HG03135 (cell line): Measurements from ENCODE around the gene DMKN.

Experiments
- ATAC-seq: cut with Tn5 transposase; IDR thresholded peaks from one replicate; pipeline ENCODE4 v1.9.1; 2021; ENCODE audit warnings: mild to moderate bottlenecking, moderate library complexity; ENCODE audit not compliant: unreplicated experiment

Gene DMKN

DNA sequence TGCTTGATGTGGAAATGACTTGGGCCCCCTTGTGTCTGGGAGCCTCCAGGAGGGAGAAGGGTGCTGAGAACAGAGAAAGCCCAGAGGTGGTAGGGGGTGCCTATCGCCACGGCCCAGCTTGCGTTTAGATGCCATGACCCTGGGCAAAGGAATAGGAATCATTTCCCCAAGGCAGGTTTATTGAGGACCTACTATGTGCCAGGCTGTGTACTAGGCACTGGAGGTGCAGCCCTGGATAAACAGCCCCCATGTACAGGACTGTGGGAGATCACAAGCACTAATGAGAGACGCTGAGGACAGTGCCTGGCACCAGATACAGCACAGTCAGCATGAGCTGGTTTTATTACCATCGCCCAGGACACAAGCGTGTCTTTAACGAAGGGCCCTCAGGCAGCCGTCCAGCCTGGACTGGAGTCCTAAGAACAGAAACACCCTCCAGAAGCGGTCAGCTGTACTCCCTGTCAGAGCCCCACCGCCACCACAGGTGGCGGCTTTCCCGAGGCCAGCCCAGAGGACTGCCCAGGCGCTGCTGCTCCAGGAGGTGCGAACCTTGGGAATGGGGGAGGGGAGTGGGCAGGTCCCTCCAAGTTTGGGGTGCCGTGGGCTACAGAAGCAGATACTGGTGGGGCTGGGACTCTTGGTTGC, 36.6 kb upstream of the DMKN start:
- no peak for ATAC-seq

DNA sequence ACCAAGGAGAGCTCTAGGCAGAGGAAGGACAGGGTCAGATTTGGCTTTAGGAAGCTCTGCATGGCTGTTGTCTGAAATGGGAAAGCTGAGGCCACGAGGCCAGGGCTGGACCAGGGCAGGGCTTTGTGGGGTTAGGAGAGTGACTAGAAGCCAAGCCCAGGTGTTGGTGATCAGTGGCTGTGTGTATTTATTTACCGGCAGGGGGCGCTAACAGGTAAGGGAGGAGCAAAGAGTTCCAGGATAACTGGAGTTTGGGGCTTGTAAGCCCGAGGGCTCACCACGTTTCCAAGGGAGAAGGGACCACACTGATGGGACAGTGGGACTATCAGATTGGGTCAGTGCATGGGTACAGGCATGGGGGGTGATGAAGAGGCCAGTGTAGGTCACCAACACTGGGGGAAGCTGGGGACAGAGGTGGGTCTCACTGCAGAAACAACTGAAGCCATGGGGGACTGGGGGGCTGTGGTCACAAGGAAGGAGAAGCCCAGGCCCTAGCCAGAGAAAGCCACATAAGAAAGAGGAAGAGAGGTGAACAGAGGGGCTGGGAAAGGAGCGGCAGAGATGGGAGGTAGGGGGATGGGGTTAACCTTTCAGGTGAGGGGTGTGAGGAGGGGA, 35.8 kb upstream of the DMKN start:
- no peak for ATAC-seq

DNA sequence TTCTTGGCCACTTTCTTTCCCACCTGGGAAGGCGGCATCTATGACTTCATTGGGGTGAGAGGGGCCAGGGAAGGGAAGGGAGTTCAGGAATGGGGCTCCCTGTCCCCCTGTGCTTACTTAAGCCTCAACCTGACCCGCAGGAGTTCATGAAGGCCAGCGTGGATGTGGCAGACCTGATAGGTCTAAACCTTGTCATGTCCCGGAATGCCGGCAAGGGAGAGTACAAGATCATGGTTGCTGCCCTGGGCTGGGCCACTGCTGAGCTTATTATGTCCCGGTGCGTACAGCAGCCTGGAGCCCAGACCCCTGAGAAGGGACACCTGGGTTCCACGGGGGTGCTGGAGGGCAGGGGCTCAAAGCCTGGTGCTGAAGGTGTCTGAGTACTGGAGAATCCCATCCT, 33.1 kb upstream of the DMKN start:
- no peak for ATAC-seq

DNA sequence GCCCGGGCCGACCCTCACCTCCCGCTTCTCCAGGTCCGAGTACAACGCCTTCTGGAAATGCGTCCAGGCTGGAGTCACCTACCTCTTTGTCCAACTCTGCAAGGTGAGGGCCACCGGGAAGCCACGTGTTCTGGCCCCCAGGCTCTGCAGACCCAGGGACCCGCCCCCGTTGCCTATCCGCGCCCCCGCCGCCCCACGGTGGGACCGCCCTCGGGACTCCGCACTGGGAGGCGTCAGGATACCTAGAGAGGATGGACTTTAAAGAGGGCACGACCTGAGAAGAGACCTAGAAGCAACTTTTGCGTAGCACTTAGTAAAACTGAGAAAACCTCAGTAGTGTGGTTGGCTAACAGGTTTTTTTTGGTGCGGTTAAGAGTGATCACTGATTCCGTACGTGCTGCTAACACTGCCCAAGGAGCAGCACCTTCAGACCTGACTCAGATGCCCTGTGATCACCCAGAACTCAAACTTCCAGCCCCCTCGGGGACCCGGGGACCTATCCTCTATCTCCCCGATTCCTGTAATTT, 32.5 kb upstream of the DMKN start:
- ATAC-seq: peak; percentile 30

DNA sequence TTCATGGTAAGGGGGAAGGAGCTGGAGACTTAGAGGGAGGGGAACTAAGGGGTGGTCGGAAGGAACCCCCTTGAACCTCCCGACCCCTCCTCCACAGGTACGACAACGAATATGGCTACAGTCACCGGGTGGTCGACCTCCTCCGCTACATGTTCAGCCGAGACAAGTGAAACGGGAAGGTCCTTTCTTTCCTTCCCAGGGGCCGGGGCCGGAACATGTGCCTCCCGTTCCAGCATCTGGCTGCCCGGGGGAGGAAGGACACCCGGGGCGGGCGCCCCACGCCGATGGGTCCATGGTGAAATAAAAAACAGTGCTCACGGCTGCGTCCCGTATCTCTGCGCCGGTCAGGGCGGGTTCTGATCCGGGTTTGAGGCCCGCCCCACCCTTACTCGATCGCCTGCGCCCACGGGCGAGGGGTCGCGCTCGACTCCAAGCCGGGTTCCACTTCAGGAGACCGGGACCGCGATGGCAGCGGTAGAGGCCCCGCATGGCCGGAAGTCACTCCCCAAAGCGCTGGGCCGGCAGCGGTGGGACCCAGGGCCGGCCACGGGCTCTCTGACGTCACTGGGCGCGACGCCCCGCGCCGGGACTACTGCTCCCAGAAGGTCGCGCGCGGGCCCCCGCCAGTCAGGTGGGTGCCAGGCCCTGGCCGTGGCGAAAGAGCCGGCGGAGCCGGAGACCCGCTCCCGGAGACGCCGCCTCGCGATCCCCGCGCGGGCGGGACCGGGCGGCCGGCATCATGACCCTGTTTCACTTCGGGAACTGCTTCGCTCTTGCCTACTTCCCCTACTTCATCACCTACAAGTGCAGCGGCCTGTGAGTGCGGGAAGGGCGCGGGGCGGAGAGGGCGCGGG, 31.8 kb upstream of the DMKN start, which contains the start of gene TMEM147:
TSS of gene TMEM147 (plus strand) at position 626 of the 854 bp plus-strand sequence. CDS start at position 740, 114 bp downstream.
- peak; percentile 68 for ATAC-seq

DNA sequence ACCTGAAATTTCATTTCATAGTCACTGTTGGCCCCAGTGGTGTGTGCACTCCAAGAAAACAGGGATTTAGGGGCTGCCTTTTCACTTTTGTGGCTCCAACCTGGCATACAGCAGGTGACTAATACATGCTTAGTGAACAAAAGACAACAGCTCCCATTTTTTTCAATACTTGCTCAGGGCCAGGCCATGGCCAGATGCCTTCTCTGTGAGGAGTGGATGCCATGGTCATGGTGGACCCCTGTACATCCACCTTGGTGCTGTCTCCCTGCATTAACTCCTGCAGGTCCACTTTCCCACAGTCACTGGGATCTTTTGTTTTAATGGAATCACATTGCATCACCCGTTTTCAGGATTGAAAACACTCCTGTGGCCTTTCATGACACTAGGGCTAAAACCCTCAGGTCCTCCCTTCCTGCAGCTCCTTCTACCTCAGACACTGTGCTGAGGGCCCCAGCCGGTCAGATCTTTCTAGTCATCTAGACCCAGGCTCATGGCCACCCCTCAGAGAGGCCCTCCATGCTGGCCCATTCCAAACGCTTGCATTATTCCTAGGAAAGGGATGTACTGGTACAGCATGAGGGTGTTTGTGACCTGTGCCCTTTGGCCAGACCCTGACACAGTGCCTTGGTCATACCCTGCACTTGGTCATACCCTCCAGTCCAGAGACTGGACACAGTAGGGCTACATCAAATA, 30.8 kb upstream of the DMKN start:
- ATAC-seq: no peak

DNA sequence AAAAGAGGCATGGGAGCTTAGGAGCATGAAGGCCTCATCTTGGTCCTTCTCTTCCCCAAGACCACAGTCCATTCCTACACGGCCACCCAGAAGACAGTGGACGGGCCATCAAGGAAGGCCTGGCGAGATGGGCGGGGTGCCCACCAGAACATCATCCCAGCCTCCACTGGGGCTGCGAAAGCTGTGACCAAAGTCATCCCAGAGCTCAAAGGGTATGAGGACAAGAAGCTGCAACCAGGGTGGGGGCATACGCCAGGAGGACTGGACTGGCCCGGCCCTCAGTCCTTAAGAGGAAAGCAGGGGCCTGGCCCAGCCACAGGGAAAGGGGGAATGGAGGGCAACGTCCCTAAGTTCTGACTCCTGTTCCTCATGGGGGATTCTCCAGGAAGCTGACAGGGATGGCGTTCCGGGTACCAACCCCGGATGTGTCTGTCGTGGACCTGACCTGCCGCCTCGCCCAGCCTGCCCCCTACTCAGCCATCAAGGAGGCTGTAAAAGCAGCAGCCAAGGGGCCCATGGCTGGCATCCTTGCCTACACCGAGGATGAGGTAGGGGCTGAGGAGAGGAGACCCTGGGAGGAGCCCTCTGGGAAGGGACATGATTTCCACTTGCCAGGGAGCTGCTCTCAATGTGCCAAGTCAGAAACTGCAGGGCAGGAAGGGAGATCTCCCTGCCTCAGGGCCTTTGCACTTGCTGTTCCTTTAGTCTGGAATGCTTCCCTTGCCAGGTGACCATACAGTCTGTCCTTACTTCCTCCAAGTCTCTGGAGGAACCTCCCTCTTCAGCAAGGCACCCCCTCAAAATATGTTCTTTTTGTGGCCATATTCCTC, 30.0 kb upstream of the DMKN start:
- no peak for ATAC-seq

DNA sequence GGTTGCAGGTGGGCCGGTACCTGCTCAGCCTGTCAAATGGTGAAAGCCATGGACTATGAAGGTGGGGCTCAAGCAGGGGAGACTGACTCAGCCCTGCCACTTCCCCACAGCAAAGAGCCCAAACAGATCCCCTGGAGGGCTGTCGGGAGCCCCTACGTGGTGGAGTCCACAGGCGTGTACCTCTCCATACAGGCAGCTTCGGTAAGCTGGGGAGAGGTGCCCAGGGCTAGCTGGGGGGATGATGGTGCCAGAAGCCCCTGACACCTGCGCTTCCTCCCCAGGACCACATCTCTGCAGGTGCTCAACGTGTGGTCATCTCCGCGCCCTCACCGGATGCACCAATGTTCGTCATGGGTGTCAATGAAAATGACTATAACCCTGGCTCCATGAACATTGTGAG, 28.8 kb upstream of the DMKN start:
- ATAC-seq: no peak

DNA sequence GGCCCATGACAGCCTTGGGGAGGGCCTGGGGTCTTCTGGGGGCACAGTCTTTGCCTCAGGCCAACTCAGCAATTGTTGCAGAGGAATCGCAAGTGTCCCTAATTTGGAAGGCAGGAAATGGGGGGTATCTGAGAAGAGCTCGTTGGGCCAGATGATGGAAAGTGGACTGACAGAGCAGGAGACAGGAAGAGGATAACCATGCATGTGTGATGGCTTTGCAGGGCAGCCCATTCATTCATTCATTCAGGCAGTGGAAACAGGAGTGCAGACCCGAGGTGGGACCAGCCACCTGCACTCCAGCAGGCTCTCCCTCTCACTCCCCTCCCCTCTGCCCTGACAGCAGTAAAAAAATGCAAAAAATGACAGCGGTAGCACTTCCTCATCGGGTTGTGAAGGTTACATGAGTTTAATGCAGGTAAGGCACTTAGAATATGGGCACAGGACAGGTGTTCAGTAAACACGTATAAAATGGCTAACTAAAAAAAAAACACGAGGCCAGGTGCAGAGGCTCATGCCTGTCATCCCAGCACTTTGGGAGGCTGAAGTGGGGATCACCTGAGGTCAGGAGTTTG, 27.0 kb upstream of the DMKN start:
- ATAC-seq: no peak

DNA sequence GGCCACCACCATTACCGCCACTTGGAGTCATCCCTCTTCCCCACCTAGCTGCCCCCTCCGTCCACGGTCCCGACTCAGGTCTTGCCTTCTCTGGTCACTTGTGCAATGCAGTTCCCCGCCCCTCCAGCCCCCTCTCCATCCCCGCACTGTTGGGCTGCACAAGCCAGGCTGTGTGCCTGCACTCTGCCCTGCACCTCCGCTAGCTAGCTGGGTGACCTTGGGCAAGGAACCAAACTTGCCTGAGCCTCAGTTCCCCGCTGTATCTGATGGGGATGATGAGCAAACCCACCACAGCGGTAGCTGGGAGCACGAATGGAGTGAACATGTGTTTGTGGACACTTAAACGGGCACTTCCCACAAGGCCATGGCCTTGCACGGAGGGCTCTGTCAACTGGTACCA, 26.4 kb upstream of the DMKN start:
- no peak for ATAC-seq

DNA sequence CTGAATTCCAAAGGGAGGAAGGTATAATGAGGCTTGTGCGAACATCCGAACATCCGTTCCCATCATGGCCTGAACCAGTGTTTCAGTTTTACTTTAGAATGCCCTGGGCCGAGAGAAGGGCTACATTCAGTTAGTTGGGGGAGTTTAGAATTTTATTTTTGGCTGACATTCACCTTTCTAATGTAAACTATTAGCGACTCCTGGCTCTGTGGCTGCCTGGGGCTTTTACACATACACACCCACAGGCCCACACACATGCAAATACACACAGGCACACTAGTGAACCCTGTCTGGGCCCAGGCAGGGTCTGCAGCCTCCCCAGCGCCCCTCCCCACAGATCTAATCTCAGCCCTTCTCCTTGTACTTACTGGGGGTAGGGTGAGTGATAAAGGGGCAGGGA, 25.9 kb upstream of the DMKN start:
- no peak for ATAC-seq

DNA sequence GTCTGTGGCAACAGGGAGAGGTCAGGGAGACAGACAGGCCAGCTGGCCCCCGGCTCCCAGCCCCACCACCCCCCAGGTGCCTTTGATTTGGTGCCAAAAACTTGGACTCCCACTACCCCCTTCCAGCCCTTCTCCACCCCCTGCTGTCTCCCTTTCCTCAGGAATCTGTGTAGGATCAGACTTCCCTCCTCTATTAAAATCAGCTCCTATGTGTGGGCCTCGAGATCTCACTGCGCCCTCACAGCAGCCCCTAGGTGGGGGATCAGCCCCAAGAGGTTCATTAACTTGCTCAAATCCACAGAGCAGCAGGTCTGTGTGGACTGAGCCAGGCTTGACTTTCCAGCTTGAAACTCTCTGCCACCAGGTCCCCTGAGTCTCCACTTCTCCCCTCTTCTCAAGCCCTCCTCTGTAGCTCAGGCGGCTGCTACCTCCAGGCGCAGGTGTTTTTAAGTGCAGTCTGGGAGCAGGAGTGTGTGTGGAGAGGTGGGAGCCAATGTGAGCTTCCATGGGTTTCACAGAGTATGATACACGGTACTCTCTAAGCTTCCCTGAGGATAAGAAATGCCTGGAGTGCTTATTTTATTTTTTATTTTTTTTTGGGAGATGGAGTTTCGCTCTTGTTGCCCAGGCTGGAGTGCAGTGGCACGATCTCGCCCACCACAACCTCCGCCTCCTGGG, 21.5 kb upstream of the DMKN start:
- ATAC-seq: no peak

DNA sequence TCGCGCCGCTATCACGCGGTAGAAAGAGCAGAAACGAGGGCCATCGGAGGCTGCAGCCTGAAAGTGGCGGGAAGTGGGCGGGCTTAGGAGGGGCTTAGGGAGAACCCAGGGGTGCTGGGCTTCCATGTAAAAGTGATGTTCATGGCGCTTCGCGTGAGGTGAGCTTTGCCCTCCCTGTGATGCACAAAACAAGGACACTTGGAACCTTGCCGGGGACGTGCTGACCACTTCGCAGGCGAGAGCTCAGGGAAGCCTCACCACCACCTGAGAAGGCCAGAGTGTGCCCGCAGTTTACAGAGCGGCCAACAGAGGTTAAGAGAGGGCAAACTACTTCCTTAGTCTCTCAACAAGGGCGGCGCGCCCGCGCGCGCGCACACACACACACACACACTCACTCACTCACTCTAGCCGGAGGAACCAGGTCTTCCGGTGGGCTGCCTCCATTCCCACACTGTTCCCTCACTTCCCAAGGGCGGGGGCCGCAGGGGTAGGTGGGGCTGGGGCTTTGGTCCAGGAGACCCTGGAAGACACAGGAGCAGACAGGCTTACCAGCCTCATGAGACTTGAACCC, 20.5 kb upstream of the DMKN start:
- ATAC-seq: no peak

DNA sequence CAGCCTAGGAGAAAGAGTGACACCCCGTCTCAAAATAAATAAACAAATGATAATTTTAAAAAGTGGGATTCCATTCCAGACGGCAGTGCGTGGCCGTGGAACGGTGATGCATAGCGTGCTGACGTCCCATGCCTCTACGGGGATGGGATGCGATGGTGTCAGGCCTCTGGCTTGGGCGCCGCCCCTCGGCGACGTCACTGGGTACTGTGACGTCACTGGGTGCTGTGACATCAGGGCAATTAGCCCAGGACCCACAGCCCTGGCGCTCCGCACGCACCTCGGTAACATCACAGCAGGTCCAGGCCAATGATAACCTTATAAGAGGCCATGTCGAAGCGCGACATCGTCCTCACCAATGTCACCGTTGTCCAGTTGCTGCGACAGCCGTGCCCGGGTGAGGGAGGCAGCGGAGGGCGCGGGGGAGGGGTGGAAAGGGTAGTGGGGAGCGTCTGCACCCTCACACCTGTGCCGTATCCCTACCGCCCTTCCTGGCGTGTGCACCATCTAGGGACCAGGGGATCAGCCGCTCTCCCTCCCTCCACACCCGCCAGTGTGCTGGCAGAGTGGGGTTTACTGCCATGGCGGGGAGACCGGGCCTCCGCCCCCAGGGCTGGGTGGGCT, 19.9 kb upstream of the DMKN start, which contains the start of gene GAPDHS:
TSS of gene GAPDHS (plus strand) at position 256 of the 621 bp plus-strand sequence. CDS start at position 328, 72 bp downstream.
- no peak for ATAC-seq

DNA sequence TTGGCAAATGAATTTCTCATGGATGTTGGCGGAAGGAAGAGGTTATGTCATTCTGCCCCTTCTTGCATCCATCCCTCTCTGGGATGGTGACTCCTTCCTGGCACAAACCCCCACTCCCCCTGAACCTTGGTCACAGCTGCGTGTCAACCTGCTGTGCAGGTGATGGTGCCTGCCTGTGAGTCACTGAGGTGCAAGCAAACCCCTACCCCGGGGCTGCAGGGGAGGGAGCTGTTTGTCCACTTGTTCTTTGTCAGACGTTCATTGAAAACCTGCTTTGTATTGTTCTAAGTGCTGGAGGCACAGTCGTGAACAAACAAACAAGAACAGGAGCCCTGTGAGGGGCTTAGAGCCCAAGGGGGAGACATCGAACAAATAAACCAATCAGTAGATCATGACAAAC, 17.8 kb upstream of the DMKN start:
- ATAC-seq: no peak

DNA sequence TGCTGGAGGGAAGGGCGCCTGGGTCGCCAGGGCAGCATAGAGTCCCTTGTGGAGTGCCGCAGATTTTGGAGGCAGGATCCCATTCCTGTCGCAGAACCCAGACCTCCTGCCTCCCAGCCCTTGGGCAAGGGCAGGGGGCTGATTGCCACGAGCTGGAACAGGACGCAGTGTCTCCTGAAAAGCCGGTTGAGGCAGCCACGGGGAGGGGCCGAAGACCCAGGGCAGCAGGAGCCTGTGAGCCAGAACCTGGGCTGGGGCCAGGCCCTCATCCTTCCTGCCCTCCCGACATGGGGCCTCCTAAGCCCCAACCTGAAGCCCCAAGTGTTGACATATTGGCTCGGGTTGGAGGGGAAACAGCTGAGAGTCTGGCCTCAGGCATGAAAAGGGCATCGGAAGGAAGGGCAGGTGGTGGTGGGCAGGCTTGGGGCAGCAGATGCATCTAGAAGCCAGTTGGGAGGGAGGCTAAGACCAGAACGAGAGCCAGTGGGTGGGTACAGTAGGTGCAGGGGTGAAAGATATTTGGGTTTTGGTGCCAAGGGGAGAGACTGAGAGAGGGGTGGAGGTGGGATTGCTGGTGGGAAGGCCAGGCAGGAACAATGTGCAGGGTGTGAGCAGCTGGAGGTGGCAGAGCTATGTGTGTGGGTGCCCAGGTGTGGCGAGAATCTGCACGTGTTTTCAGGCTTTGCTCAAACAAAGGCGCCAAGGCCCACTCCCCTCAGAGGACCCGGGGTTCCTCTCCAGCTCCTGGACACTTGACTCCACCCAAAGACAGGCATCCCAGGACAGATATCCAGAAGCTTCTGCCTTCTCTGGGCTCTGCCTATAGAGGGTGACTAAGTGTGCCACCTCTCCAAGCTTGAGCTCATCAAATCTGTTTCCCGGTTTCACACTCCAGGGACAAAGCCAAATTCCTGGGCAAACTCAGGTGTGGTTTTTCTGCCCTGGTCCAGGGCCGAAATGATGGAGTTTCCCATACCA, 16.1 kb upstream of the DMKN start:
- ATAC-seq: no peak
